K562 (cell line): ENCODE measurements around the gene CDHR1. TPM values are rescaled to one million over a fixed set of nuclear protein-coding genes. Genes with fewer than 3 reads are reported as not detected.

Experiments
- ADNP ChIP-seq: fragments of 200-800 bp; sonication (Bioruptor generic); IDR thresholded peaks from 2 replicates; pipeline ENCODE4 v1.6.1; 2016; ENCODE audit warnings: missing genetic modification characterization, missing compliant biosample characterization
- ATF1 ChIP-seq, 2 experiments: fragments of 450-650 bp in 1 of 2; IDR thresholded peaks; 2 replicates each; pipeline ENCODE4 v1.6.1; 2016; ENCODE audit warnings: missing compliant biosample characterization in 1 of 2, missing genetic modification characterization in 1 of 2
- ATF7 ChIP-seq: fragments of 450-650 bp; IDR thresholded peaks from 2 replicates; pipeline ENCODE4 v1.7.1; 2014; ENCODE audit warnings: mild to moderate bottlenecking, moderate library complexity
- CTBP1 ChIP-seq: fragments of 450-650 bp; IDR thresholded peaks from 2 replicates; pipeline ENCODE4 v1.6.1; 2016; ENCODE audit warnings: borderline replicate concordance
- E2F1 ChIP-seq: sonication (generic); formaldehyde crosslinking; IDR thresholded peaks from 2 replicates; pipeline ENCODE4 v1.8.1; 2023; ENCODE audit warnings: mild to moderate bottlenecking, missing genetic modification reagents, moderate library complexity
- HDAC6 ChIP-seq: IDR thresholded peaks from 2 replicates; pipeline ENCODE4 v1.6.1; 2012; ENCODE audit warnings: low read depth, mild to moderate bottlenecking, control low read depth, inconsistent platforms, low read length, moderate library complexity
- KDM4B ChIP-seq, 2 experiments: fragments of 450-650 bp in 1 of 2; sonication (generic) in 1 of 2; IDR thresholded peaks; 2 replicates each; pipeline ENCODE4 v1.6.1; 2016 to 2017; ENCODE audit warnings: borderline replicate concordance in 2 of 2, antibody characterized with exemption in 1 of 2, low read depth in 1 of 2, mild to moderate bottlenecking in 1 of 2
- MAX ChIP-seq: sonication (generic); formaldehyde crosslinking; IDR thresholded peaks from 2 replicates; pipeline ENCODE4 v1.9.0; 2022; ENCODE audit warnings: mild to moderate bottlenecking, missing genetic modification reagents
- MCM2 ChIP-seq: fragments of 450-650 bp; IDR thresholded peaks from 2 replicates; pipeline ENCODE4 v1.6.1; 2017; ENCODE audit warnings: low read depth, mild to moderate bottlenecking
- RBM15 ChIP-seq: fragments of 200-400 bp; formaldehyde crosslinking; IDR thresholded peaks from 2 replicates; pipeline ENCODE4 v1.6.1; 2018; ENCODE audit warnings: mild to moderate bottlenecking, low read length, moderate library complexity; ENCODE audit not compliant: insufficient read depth
- RFX7 ChIP-seq: fragments of 250-450 bp; sonication (Bioruptor Pico); IDR thresholded peaks from 2 replicates; pipeline ENCODE4 v1.5.1; 2021; ENCODE audit warnings: mild to moderate bottlenecking
- RUNX1 ChIP-seq: sonication (generic); IDR thresholded peaks from 2 replicates; pipeline ENCODE4 v1.6.1; 2016; ENCODE audit warnings: antibody characterized with exemption, low read depth
- SMAD2 ChIP-seq: fragments of 150-350 bp; IDR thresholded peaks from 2 replicates; pipeline ENCODE4 v1.6.1; 2014; ENCODE audit warnings: low read depth, mild to moderate bottlenecking, low read length
- SP1 ChIP-seq: sonication (generic); formaldehyde crosslinking; IDR thresholded peaks from 2 replicates; pipeline ENCODE4 v1.8.1; 2022; ENCODE audit warnings: mild to moderate bottlenecking, missing genetic modification reagents
- TCF3 ChIP-seq: sonication (generic); formaldehyde crosslinking; IDR thresholded peaks from 2 replicates; pipeline ENCODE4 v1.4.0; 2020; ENCODE audit warnings: mild to moderate bottlenecking, missing genetic modification reagents
- TFAM ChIP-seq: fragments of 250-450 bp; sonication (Bioruptor Pico); conservative IDR thresholded peaks from 2 replicates; pipeline ENCODE4 v1.5.0; 2021; ENCODE audit warnings: mild to moderate bottlenecking, moderate library complexity
- YY1 ChIP-seq, 3 experiments: IDR thresholded peaks; 2 replicates each; pipeline ENCODE4 v1.6.1; 2011; ENCODE audit warnings: low read length in 2 of 3, mild to moderate bottlenecking in 2 of 3, moderate library complexity in 2 of 3, borderline replicate concordance in 1 of 3, control low read depth in 1 of 3, low read depth in 1 of 3; ENCODE audit not compliant: insufficient read depth in 3 of 3, insufficient replicate concordance in 2 of 3, control insufficient read depth in 1 of 3, insufficient read length in 1 of 3; ENCODE audit errors: extremely low read depth in 1 of 3
- ZBTB34 ChIP-seq: fragments of 250-450 bp; sonication (Bioruptor Pico); IDR thresholded peaks from 2 replicates; pipeline ENCODE4 v1.8.0; 2021; ENCODE audit warnings: mild to moderate bottlenecking, moderate library complexity
- ZBTB43 ChIP-seq: sonication (generic); formaldehyde crosslinking; IDR thresholded peaks from 2 replicates; pipeline ENCODE4 v1.8.0; 2023; ENCODE audit warnings: mild to moderate bottlenecking, missing genetic modification reagents
- ZNF280B ChIP-seq: fragments of 250-450 bp; sonication (Bioruptor Pico); IDR thresholded peaks from 2 replicates; pipeline ENCODE4 v1.5.1; 2021; ENCODE audit warnings: mild to moderate bottlenecking
- ZNF77 ChIP-seq: fragments of 250-450 bp; sonication (Bioruptor Pico); IDR thresholded peaks from 2 replicates; pipeline ENCODE4 v1.5.0; 2020
- polyA plus RNA-seq, 8 experiments: library from polyadenylated mRNA; depleted of rRNA in 4 of 8; stranded (reverse) in 5 of 8; unstranded in 3 of 8; fragments of >200 nt; fragmentation: Nextera tagmentation in 2 of 8; fragmentation: Illumina TruSeq in 1 of 8; extraction: Ambion mirVana in 2 of 8; extraction: Trizol in 1 of 8; gene quantifications; 2 replicates each; pipeline versions ENCODE4 v1.2.1 to v1.2.3, GENCODE V29; 2011 to 2014; ENCODE audit warnings: inconsistent platforms in 1 of 8, missing spikeins in 1 of 8
- total RNA-seq, 7 experiments: library from RNA; depleted of rRNA in 6 of 7; stranded (reverse); fragments of >200 nt in 6 of 7; fragmentation: Illumina TruSeq in 2 of 7; extraction: Trizol in 2 of 7; gene quantifications; 2 replicates each; pipeline versions ENCODE4 v1.2.1 to v1.2.3, GENCODE V29; 2011 to 2021; ENCODE audit warnings: low replicate concordance in 1 of 7

Gene CDHR1
- total and polyA plus RNA-seq, 9 of the 15 experiments (the other 6 are each of a cell fraction or from before 2014, with no cell fraction given) = 0.03 to 0.99 (median 0.20) TPM

- peak in 2 of 3 experiments; percentile 20 to 48 for TF ChIP-seq YY1 (IDR thresholded peaks at IDR 0.05; ENCODE audit: borderline replicate concordance in 1 of 3, control insufficient read depth in 1 of 3, extremely low read depth in 1 of 3, insufficient read depth in 3 of 3, insufficient read length in 1 of 3, insufficient replicate concordance in 2 of 3, low read depth in 1 of 3, low read length in 2 of 3)
- TF ChIP-seq ADNP (tag) = no peak
- TF ChIP-seq SP1 (CRISPR knock-in tag) = peak; percentile 44; the same call in 1 of the 2 replicates
- TF ChIP-seq SMAD2 = no peak
- no peak for TF ChIP-seq ATF1 (CRISPR knock-in tag; IDR thresholded peaks at IDR 0.05)
- 0 out of 2 replicates have a peak, but pooled peaks have one; percentile 32 for TF ChIP-seq ATF1 (tag; IDR thresholded peaks at IDR 0.05)
- TF ChIP-seq CTBP1 = peak; percentile 25; the same call in 1 of the 2 replicates
- TF ChIP-seq RBM15 = no peak
- no peak for TF ChIP-seq TFAM (CRISPR knock-in tag)
- TF ChIP-seq E2F1 (CRISPR knock-in tag) = peak; percentile 92
- no peak for TF ChIP-seq ZNF77 (CRISPR knock-in tag)
- TF ChIP-seq KDM4B (IDR thresholded peaks at IDR 0.05; ENCODE audit: borderline replicate concordance in 2 of 2, low read depth in 1 of 2) = no peak
- no peak for TF ChIP-seq RUNX1
- no peak for TF ChIP-seq RFX7 (CRISPR knock-in tag)
- no peak for TF ChIP-seq MCM2
- no peak for TF ChIP-seq ZBTB34 (CRISPR knock-in tag)
- TF ChIP-seq ATF7 = 0 out of 2 replicates have a peak, but pooled peaks have one; percentile 31
- TF ChIP-seq TCF3 (CRISPR knock-in tag) = no peak
- TF ChIP-seq HDAC6 = no peak
- TF ChIP-seq MAX (CRISPR knock-in tag) = peak; percentile 97
- TF ChIP-seq ZBTB43 (CRISPR knock-in tag) = peak; percentile 86; the same call in 1 of the 2 replicates
- TF ChIP-seq ZNF280B (CRISPR knock-in tag) = no peak
Observed at GRCh38 chr10:84256510-84257342, 62.4 kb downstream of the CDHR1 start (continued).
